GM12878 (cell line): ENCODE data around the gene NAB1. TPM values are rescaled to one million over a fixed set of nuclear protein-coding genes. Genes with fewer than 3 reads are reported as not detected.

ENCODE experiments used
- BCL11A ChIP-seq: IDR thresholded peaks from 2 replicates; pipeline ENCODE4 v1.6.1; 2011; ENCODE audit warnings: low read depth, low read length
- BCLAF1 ChIP-seq: fragments of 450-650 bp; IDR thresholded peaks from 2 replicates; pipeline ENCODE4 v1.6.1; 2017; ENCODE audit warnings: antibody characterized with exemption, mild to moderate bottlenecking, moderate library complexity
- CREB1 ChIP-seq: IDR thresholded peaks from 2 replicates; pipeline ENCODE4 v1.6.1; 2012; ENCODE audit warnings: low read depth, mild to moderate bottlenecking, inconsistent platforms
- CUX1 ChIP-seq: IDR thresholded peaks from 2 replicates; pipeline ENCODE4 v1.6.1; 2012; ENCODE audit warnings: improper control_type of control experiment, low read depth, low read length; ENCODE audit not compliant: insufficient replicate concordance
- ETV6 ChIP-seq, 2 experiments: fragments of 450-650 bp in 1 of 2; IDR thresholded peaks in 1 of 2; conservative IDR thresholded peaks in 1 of 2; 2 replicates each; pipeline ENCODE4 v1.6.1; 2014; ENCODE audit warnings: antibody characterized with exemption in 1 of 2, borderline replicate concordance in 1 of 2, low read depth in 1 of 2, mild to moderate bottlenecking in 1 of 2, moderate library complexity in 1 of 2
- MXI1 ChIP-seq: fragments of 150-350 bp; IDR thresholded peaks from 2 replicates; pipeline ENCODE4 v1.6.1; 2011; ENCODE audit warnings: low read depth, mild to moderate bottlenecking, inconsistent platforms, low read length, improper control_type of control experiment
- PAX5 ChIP-seq: IDR thresholded peaks from 2 replicates; pipeline ENCODE4 v1.6.1; 2011; ENCODE audit warnings: low read depth, low read length, borderline replicate concordance
- POLR2AphosphoS5 ChIP-seq: IDR thresholded peaks from 2 replicates; pipeline ENCODE4 v1.6.1; 2011; ENCODE audit warnings: mild to moderate bottlenecking, low read length, inconsistent platforms
- REST ChIP-seq: IDR thresholded peaks from 2 replicates; pipeline ENCODE4 v1.6.1; 2012; ENCODE audit warnings: mild to moderate bottlenecking, low read depth, low read length
- SMAD1 ChIP-seq: fragments of 450-650 bp; IDR thresholded peaks from 2 replicates; pipeline ENCODE4 v1.6.1; 2018; ENCODE audit warnings: mild to moderate bottlenecking, low read depth; ENCODE audit not compliant: partially characterized antibody
- USF2 ChIP-seq: IDR thresholded peaks from 2 replicates; pipeline ENCODE4 v1.6.1; 2011; ENCODE audit warnings: low read depth, low read length, improper control_type of control experiment, borderline replicate concordance
- ZNF592 ChIP-seq: fragments of 450-650 bp; IDR thresholded peaks from 2 replicates; pipeline ENCODE4 v1.6.1; 2017; ENCODE audit warnings: mild to moderate bottlenecking, moderate library complexity
- polyA plus RNA-seq, 11 experiments: library from polyadenylated mRNA; depleted of rRNA in 4 of 11; unstranded in 6 of 11; stranded (reverse) in 5 of 11; fragments of >200 nt; fragmentation: Nextera tagmentation in 4 of 11; fragmentation: Illumina TruSeq in 1 of 11; extraction: Ambion mirVana in 4 of 11; extraction: Trizol in 1 of 11; gene quantifications; 1 replicate in 1 of 11; 2 replicates in 10 of 11; pipeline versions ENCODE4 v1.2.1 to v1.2.3, GENCODE V29; 2011 to 2016; ENCODE audit warnings: inconsistent platforms in 2 of 11, missing spikeins in 2 of 11, low read depth in 1 of 11
- total RNA-seq, 4 experiments: library from RNA; depleted of rRNA in 3 of 4; stranded (reverse); fragments of >200 nt in 3 of 4; fragmentation: Illumina TruSeq in 1 of 4; extraction: Trizol in 1 of 4; gene quantifications; 2 replicates each; pipeline versions ENCODE4 v1.2.1 to v1.2.3, GENCODE V29; 2013 to 2021

NAB1 gene
- total and polyA plus RNA-seq, 10 of the 15 experiments (the other 5 are each of a cell fraction or from before 2014, with no cell fraction given): 4.5 to 39.6 (median 23.0) TPM

GRCh38 chr2:190701586-190701985 is 52.7 kb downstream of the NAB1 start (continued):
- TF ChIP-seq PAX5 (no peak), USF2 (peak; percentile 43; the same call in 1 of the 2 replicates), BCL11A (no peak), BCLAF1 (no peak), ZNF592 (no peak), CREB1 (no peak), ETV6 (conservative IDR thresholded peaks at IDR 0.05 in 1 of 2, IDR thresholded peaks at IDR 0.05 in 1 of 2; ENCODE audit: borderline replicate concordance in 1 of 2, low read depth in 1 of 2) (no peak), CUX1 (no peak), POLR2AphosphoS5 (no peak), REST (no peak), MXI1 (no peak), SMAD1 (no peak)
